ENCODE data around the gene ZNF275. TPM values are rescaled to one million over a fixed set of nuclear protein-coding genes. Genes with fewer than 3 reads are reported as not detected.
A peak's percentile ranks its signal among the peaks of the same experiment; 100 is the strongest.

The ZNF275 gene
- total and polyA plus RNA-seq, 2 donors (not counting 3 experiments of a cell fraction or from before 2014, with no cell fraction given), result 10.3 to 11.0 TPM

- POLR2A ChIA-PET, result interaction anchor here (0.6 kb wide), 1 partner anchor 15 kb away, joined by 5 read pairs; no protein-coding TSS in a partner anchor
- CTCF ChIA-PET, result interaction anchor here (0.7 kb wide), 1 partner anchor 11 kb away, joined by 3 read pairs; no protein-coding TSS in a partner anchor
- intact Hi-C loops (cut with micrococcal nuclease), result no loop called here
These were observed 822 bp downstream of the ZNF275 start for GRCh38 chrX:153334654-153335295.

More at GRCh38 chrX:153334654-153335295, 822 bp downstream of the ZNF275 start:
- Histone ChIP-seq H3K79me2 (ENCODE audit: control insufficient read depth, insufficient read depth, low read length) (peaks cover 12% of the 10 kb centered on the region), H3K9me1 (replicated peaks; ENCODE audit: control insufficient read depth, extremely low read depth, insufficient read depth, low read length) (no peaks in the 10 kb centered on the region), H3K27ac (ENCODE audit: insufficient read depth, low read depth, low read length) (peak overlapping the region; percentile 19), H3K4me2 (ENCODE audit: insufficient read depth, low read length) (peak overlapping the region; percentile 64), H2AFZ (ENCODE audit: low read depth, low read length) (peak overlapping the region; percentile 61), H4K20me1 (replicated peaks; ENCODE audit: control insufficient read depth, extremely low read depth, insufficient read depth, low read length) (no peaks in the 10 kb centered on the region), H3K4me3 (replicated peaks in 1 of 3; ENCODE audit: insufficient read depth in 1 of 3, low read depth in 1 of 3, low read length in 3 of 3) (peak overlapping the region; percentile 26 to 89 (median 51)), H3K27me3 (ENCODE audit: control insufficient read depth in 2 of 2, insufficient read depth in 2 of 2, low read length in 2 of 2) (peaks cover 0 to 5% of the 10 kb centered on the region in 2 experiments), H3K9me3 (replicated peaks; ENCODE audit: control insufficient read depth, insufficient read depth, low read length) (no peaks in the 10 kb centered on the region), H3K36me3 (ENCODE audit: control insufficient read depth in 2 of 2, extremely low read depth in 1 of 2, insufficient read depth in 2 of 2, low read length in 2 of 2) (no peaks in the 10 kb centered on the region), H3K4me1 (ENCODE audit: control insufficient read depth, extremely low read depth, insufficient read depth, low read length) (no peaks in the 10 kb centered on the region), H3K9ac (replicated peaks; ENCODE audit: extremely low read depth, insufficient read depth, low read length) (peak overlapping the region; percentile 69)
- FAIRE-seq, result no peak
- dilution Hi-C loops (cut with MboI; ENCODE audit: extremely low pct_ligation_motif_present, low sequenced_read_pairs), result no loop called here
- TF ChIP-seq POLR2A (IDR thresholded peaks at IDR 0.05; ENCODE audit: low read depth, low read length), result no peak
- no peak for TF ChIP-seq FOS (IDR thresholded peaks at IDR 0.05; ENCODE audit: borderline replicate concordance, insufficient read depth, low read length)
- no peak for TF ChIP-seq GATA2 (IDR thresholded peaks at IDR 0.05; ENCODE audit: insufficient read depth, insufficient read length, low read depth, low read length)
- no peak for TF ChIP-seq MYC (IDR thresholded peaks at IDR 0.05; ENCODE audit: low read depth, low read length)
- TF ChIP-seq, protein P1, sequence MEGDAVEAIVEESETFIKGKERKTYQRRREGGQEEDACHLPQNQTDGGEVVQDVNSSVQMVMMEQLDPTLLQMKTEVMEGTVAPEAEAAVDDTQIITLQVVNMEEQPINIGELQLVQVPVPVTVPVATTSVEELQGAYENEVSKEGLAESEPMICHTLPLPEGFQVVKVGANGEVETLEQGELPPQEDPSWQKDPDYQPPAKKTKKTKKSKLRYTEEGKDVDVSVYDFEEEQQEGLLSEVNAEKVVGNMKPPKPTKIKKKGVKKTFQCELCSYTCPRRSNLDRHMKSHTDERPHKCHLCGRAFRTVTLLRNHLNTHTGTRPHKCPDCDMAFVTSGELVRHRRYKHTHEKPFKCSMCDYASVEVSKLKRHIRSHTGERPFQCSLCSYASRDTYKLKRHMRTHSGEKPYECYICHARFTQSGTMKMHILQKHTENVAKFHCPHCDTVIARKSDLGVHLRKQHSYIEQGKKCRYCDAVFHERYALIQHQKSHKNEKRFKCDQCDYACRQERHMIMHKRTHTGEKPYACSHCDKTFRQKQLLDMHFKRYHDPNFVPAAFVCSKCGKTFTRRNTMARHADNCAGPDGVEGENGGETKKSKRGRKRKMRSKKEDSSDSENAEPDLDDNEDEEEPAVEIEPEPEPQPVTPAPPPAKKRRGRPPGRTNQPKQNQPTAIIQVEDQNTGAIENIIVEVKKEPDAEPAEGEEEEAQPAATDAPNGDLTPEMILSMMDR (IDR thresholded peaks at IDR 0.05; ENCODE audit: extremely low read depth in 1 of 2, insufficient read depth in 1 of 2, low read depth in 1 of 2, low read length in 2 of 2), result no peak
- no peak for TF ChIP-seq POLR2AphosphoS5 (IDR thresholded peaks at IDR 0.05; ENCODE audit: insufficient read depth, low read depth, low read length)
- no peak for TF ChIP-seq EZH2 (IDR thresholded peaks at IDR 0.05; ENCODE audit: borderline replicate concordance, low read depth, low read length, severe bottlenecking)
- TF ChIP-seq JUN (IDR thresholded peaks at IDR 0.05; ENCODE audit: borderline replicate concordance, insufficient read depth, insufficient read length, low read depth), result no peak
- TF ChIP-seq, protein P2, sequence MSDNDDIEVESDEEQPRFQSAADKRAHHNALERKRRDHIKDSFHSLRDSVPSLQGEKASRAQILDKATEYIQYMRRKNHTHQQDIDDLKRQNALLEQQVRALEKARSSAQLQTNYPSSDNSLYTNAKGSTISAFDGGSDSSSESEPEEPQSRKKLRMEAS (IDR thresholded peaks at IDR 0.05; ENCODE audit: insufficient read depth, insufficient read length), result no peak
- BruUV-seq (replicated peaks), result no TSS peak
- no peak for DNase-seq (ENCODE audit: low read depth, low spot score)
